Activated T-helper 1 cell treated with anti-CD3 and anti-CD28 coated beads, Interleukin-2, amount 50 U/mL, for 16 hours (primary cell): Measurements from ENCODE around the gene BID.
A peak's percentile ranks its signal among the peaks of the same experiment; 100 is the strongest.
"Not testable (repeated sequence)": the region's sequence is repeated elsewhere in the genome, so short reads cannot be mapped to it uniquely, and the experiment has no call there.

Source experiments
- DNase-seq, 2 donors: peaks; one replicate each; pipeline ENCODE4 v3.0.0-alpha.2; 2020; ENCODE audit warnings: low read depth in 1 of 2, low spot score in 1 of 2

BID gene

DNA sequence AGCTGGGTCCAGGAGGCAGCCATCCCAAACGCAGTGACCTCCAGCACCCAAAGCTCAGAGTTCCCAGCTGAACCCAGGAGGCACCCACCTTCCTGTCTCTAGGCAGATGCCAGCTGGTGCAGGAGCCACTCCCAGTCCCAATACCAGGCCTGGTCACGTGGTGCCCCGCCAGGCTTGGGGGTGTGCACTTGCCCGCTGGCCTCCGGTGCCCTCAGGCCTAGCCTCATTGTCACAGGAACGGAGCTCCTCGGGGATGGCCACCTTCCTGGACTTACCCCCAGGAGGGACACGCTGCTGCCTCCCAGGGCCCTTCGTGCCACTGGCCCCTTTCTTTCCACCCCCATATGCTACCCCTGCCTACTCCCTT is 4.6 kb downstream of the BID start:
- DNase-seq: no peak

- no peak for DNase-seq
Measured at GRCh38 chr22:17769013-17769715, 5.1 kb downstream of the BID start.

DNA sequence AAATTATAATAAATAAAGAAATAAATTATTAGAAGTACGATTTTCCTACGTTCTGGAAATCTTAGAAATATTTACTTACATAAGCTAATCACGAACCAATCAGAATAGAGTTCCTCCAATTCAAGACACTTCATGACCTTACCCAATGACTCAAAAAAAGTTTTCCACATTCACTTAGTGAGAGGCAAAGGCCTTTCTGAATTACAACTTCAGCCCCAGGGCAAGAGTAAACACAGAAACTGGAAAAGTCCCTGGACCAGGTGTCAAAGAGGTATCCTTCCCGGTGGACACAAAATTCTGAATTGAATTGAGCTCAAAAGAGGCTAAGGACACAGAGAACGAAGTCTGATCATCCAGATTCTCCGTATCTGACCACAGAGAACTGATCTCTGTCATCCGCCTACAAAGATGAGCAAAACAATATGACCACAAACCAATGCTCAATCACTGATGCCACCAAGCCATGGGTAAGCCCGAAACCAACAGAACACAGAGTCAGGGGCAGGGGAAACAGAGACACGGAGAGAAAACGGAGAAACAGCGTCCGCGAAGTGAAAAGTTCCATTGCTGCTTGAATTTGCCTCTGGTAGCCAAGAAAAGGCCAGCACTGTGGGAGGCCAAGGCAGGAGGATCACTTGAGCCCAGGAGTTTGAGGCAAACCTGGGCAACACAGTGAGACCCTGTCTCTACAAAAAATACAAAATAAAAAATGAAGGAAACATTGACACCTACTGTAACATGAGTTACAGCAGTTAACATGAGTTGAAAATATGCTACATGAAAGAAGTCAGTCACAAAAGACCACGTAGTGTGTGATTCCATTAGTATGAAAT is 6.8 kb downstream of the BID start:
- no peak for DNase-seq

DNA sequence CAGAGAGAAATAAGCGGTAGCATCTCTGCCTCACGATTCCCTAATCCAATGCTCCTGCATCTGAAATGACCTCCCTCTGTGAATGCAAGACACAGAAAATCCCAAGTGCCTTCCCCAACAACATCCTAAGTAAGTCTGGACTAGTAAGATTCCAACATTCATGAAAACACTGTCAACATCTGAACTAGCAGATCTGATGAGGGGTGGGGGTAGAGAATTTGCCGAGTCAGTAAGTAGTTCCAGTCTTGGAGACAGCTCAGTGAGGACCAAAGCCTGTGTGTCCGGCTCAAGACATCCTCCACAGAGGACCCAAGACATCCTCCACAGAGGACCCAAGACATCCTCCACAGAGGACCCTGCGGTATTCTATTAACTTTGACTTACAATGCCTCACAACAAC is 9.4 kb downstream of the BID start:
- not testable (repeated sequence) for DNase-seq

- no peak for DNase-seq
Measured at GRCh38 chr22:17764036-17764435, 10.2 kb downstream of the BID start.

- not testable (repeated sequence) for DNase-seq
Measured at GRCh38 chr22:17763442-17763841, 10.8 kb downstream of the BID start.

DNA sequence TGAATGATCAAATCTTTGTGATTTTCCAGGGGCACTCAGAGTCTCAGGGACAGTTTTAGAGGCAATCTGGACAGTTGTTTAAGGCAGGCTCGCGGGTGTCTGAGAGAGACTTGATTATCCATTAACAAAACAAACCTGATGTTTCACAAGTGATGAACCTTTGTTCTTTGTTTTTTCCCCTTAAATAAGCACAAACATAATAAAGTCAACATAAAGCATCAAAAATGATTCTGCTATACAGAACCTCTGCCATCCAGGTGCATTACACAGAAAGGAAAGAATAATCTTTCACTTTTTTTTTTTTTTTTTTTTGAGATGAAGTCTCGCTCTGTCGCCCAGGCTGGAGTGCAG is 13.2 kb downstream of the BID start:
- DNase-seq: no peak

DNA sequence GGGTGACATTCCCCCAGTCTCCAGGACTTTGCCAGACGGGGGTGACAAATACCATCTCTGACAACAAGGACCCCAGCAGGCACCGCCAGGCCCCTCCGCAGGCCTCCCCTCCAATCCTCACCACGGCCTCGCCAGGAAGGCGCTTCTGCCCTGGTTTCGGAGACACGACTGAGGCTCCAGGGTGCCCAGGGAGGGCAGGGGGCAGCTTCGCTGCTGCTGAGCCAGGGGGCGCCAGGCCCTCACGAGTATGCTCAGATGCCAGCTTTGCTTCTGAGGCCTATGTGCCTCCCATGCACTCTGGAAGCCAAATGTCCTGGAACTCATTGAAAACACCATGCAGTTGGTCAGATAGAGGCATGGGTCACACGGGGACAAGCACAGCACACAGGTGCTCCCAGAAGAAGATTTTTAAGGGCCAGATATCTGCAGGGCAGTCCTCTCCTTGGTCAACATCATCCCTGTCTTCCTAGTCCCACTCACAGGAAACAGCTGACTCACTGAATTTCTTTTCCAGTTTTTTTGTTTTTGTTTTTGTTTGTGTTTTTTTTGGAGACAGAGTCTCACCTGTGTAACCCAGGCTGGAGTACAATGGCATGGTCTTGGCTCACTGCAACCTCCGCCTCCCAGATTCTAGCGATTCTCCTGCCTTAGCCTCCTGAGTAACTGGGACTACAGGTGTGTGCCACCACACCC is 19.9 kb downstream of the BID start:
- no peak for DNase-seq

DNA sequence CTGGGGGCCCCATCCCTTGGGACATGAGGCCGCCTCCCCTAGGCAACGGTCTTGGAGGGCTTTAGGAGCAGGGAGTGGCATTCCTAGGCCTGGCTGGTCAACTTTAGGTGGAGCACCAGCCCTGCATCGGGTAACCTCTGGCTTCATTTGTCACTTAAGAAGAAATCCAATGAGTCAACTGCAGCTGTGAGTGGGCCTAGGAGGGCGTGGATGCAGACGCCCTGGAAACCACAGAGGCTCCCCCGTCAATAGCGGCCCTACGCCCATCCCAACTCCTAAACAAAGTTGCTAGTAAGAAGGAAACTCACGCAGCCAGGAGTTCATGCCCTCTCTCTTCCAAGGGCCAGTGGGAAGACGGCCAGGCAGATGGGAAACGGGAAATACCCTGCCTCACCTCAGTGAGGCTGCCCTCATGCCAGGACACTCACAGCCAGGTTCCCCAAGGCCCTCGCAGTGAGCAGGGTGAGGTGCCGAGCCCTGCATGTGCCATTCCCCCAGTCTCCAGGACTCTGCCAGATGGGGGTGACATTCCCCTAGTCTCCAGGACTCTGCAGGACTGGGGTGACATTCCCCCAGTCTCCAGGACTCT is 20.8 kb downstream of the BID start:
- DNase-seq: no peak

DNA sequence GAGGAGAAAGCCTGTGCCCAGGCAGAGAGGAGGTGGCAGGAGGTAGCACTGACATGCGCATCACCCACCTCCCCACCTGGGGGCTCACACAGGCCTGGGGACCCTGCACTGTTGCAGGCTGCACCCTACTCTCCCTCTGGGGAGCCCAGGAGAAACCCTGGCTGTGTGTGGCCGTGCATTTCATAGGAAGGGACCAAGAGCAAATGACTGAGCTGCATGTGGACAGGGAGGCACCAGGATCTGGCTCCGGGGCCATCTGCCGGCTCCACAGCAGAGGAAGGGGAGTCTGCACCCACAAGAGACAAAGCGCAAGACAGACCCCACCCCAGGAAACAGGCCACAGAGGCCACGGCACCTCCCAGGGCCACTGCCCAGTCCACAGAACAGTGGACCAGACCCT is 22.7 kb downstream of the BID start:
- DNase-seq: no peak

DNA sequence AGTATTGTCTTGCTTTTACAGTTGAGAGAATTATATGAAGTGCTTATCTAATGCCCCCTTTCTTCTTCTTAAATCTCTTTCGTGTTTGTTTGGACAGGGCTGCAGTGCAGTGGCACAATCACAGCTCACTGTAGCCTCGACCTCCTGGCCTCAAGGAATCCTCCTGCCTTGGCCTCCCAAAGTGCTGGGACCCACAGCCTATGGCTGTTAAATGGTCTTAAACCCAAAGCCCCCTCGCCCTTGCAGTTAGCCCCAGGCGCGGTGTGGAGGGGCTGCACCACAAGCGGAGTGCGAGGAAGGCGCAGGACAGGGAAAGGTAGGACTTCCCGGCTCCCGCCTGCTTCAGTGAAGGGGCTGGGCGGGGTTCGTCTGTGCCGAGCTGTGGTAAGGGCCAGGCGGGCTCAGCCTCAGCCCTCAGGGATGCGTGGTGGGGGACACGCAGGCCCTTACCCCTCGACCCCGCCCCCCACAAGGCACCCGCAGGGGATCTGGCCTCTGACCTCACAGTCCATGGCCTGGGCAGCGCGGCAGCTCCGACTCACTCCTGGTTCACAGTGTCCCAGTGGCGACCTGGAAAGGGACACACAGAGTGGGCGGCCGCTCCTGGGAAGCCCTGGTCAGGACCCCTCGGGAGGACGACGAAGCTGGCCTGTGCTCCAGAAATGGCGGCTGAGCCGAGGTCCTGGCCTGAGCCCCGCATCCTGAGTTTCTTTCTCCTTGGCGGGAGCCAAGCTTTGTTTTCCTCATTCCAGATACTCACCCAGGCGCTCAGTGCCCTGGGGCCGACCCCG is 24.5 kb downstream of the BID start:
- DNase-seq: no peak

GRCh38 chr22:17748555-17749353 is 25.5 kb downstream of the BID start:
- DNase-seq: no peak

DNA sequence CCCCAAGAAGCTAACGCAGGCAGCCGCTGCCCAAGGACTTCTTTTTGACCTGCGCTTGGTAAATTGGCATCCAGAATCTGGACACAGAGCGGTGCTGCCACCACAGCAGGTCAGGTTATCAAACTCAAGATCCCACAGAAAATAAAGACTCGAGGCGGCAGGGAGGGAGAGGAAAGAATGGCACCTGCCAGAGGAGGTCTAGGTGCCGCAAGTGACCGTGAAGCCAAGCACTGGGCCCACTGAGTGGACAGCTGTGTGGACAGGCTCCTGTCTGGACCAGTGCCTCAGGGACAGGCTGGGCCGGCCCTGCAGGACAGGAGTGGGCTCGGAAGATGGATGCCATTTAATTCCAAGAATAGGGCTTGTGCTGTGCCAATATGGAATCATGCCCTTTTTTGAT is 27.4 kb downstream of the BID start:
- DNase-seq: no peak

DNA sequence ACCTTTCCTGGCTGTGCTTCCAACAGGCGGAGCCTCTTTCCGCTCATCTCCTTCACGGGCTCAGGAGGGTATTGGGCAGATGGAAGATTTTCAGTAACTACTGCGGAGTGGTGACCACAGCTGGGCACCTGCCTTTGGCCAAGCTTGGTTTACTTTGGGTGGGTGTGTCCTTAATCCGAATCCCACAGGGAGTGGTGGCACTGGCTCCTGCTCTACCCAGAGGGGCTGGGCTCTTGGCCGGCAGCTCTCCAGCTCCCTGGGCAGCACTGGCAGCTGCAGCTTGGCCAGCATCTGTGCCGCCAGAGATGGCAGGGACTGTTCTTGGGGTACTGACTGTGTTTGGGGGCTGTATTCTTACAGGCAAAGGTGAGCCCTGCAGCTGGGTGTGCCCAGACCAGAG is 29.8 kb downstream of the BID start:
- no peak for DNase-seq

DNA sequence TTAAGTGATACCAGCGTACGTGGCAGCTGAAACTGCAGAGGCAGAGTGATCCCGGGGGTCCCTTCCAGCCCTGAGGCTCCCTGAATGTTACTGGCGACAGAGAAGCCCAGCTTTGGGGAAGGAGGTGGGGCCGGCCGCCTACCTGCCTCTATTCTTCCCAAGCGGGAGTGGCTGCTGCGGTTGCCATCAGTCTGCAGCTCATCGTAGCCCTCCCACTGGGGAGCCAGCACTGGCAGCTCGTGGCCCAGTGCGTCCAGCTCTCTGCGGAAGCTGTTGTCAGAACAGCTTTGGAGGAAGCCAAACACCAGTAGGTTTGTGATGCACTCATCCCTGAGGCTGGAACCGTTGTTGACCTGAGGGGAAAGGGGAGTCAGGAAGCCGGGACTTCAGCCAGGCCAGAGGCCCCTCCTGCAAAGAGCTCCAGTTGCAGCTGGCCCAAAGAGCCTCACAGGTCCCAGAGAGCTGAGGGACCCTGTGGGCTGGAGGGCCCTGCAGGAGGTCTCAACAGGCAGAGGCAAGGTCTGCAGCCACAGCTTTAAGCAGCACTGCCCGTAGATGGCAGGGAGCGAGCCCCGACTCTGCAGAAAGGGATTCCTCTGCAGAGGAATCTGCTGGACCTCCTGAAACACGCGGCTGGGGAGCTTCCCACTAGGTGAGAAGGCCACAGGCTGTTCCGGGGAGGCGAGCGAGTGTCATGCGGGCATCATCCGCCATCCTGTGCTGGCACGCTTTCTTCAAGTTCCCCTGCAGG is 30.4 kb downstream of the BID start:
- DNase-seq: no peak

DNA sequence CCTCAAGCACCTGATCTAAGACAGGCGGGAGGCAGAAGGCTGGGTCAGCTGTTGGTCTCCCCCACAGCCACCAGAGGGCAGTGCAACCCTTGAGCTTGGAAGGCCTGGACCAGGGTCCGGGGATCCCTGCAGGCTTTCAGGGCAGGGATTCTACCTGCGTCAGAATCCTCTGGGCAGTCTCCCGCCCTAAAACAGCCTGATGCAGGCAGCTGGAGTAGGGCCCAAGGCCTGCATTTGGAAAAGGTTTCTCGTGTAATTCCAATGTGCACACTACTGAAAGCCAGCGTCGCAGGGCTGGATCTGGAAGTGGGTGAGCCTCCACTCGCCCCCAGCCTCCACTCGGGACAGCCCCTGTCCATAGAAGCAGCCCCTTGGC is 31.8 kb downstream of the BID start:
- DNase-seq: peak; percentile 36 to 49

DNA sequence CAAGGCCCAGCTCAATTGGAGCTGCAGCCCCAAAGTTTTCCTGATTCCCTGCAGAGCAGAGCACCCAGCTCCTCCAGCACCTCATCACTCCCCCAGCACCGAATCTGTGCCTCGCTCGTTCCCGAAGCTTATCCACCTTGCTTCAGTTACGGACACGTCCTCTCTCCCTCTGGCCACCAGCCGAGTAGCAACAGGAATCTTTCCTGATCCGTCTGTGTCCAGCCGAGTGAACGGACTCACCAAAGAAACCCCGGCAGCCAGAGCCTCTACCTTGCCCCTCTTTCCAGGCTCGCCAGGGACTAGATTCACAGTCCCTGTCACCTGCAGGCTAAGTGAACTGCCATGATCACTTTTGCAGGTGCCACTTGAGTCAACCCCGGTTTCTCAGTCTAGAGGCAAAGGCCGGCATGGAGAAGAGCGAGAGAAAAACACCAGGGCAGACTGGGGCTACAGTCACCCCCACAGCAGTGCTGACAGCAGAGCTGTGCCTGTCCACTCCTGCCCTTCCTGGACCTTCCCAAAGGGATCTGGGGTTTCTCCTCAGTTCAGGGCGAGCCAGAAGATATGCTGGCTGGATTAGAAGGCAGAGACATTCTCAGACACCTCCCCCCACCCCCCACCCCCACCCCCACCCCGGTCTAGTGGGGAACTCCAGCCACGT is 32.3 kb downstream of the BID start:
- DNase-seq: no peak

DNA sequence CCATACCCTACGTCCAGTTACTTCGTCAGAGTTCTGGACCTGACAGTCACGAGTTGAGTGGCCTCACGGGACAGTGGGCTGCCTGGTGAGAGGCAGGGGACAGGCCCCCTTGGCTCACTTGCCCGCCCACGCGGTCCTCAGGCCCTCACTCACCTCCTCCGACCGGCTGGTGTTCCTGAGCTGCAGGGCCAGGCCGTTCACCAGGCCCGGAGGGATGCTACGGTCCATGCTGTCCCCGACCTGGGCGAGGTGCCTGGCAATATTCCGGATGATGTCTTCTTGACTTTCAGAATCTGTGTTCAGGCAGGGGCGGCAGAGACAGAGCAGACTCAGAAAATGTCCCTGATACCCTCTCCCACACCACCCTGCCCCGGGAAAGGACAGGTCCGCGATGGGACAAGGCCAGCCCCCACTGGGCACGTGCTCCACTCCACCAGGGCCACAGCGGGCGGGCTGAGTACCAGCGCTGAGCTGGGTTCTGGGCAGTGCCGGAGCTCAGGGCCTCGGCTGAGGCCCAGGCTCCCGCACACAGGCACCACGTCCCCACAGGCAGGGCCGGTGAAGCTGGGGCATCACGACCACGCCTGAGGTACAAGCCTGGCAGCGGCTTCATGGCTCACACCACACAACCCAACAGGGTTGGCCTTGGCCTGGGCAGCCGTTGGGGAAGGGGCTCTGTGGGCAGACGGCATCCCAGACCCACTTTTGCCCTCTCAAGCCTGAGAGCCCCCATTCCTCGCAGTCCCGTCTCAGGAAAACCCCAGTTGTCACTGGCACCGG is 34.9 kb downstream of the BID start:
- no peak for DNase-seq
